GM18517 (cell line): ENCODE results near the gene DST.

Experiments
- ATAC-seq: cut with Tn5 transposase; IDR thresholded peaks from one replicate; pipeline ENCODE4 v1.9.1; 2021; ENCODE audit warnings: mild to moderate bottlenecking, moderate library complexity; ENCODE audit not compliant: unreplicated experiment

Gene DST

DNA sequence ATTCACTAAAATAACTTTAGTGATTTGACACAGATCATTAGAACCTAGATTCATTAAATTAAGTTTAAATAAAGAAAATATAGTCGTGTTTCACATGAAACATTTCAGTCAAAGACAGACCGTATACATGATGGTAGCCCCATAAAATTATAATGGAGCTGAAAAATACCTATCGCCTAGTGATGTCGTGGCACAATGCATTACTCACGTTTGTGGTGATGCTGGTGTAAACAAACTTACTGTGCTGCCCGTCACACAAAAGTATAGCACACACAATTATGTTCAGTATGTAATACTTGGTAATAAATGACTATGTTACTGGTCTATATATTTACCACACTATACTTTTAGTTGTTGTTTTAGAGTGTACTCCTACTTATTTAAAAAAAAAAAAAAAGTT is 17.3 kb downstream of the DST start:
- no peak for ATAC-seq

- no peak for ATAC-seq
Observed at GRCh38 chr6:56624728-56625069, 18.0 kb downstream of the DST start.

DNA sequence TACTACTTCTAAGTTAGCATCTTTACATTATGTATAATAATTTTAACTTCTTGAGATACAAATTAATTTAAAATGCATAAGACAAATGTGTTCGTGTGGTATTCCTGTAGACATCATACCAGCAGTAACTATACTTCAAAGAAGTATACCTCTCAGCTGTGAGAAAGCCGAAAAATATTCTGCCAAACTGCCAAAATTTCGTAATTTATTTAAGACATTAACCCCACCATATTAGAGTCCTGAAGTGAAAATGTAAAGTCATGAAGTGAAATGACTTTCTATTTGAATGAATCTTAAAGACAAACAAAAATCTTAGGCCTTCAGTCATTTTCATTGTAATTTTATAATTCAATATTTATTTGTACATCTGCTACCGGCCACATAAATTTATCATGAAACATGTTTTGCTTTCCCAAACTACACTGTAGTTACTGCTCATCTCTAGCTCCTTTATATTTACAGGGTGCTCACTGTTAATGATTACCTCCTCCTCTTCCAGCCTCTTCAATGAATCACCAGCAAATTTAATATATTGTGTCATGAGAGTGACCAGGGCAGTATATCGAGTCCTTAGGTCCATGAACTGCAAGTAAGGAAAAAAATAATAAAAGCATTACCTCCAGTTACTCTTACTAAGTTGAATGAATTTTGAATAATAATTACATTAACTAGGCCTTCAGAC is 18.5 kb downstream of the DST start:
- ATAC-seq = no peak

GRCh38 chr6:56620229-56620868 is 22.3 kb downstream of the DST start:
- no peak for ATAC-seq

DNA sequence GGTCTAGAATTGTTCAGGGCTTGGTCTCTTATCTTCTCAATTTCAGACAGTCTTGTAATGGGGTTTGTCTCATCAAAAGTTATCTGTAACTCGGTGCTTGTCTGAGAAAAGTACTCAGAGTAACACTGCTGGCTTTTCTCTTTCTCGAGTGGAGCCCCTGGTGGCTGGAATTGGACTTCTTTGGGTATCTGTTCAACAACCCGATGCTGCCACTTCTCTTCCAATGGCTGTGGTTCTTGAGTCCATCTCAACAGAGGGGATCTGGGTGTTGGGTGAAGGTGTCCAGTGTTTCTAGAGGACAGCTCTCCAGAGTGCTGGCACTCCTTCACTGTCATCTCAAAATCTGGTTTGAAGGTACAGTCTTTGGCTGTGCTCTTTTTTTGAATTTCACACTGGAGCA is 24.6 kb downstream of the DST start:
- no peak for ATAC-seq

DNA sequence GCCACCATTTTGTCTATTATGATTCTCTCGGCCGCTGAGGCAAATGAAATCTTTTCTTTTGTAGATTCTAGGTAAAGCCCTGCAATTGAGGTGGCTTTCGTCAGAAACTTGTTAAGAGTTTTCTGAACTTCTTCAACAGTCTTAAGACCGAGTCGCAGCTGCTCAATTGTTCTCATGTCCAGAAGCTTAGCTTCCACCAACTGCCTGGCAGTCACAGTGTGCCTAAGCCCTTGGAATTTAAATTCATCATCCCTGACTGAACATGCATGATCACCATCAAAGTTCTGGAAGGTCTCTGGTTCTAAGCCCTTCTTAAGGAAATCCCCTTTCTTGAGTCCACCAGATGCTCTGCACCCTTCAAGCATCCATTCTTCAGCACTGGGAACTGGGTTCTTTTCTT is 25.7 kb downstream of the DST start:
- no peak for ATAC-seq

DNA sequence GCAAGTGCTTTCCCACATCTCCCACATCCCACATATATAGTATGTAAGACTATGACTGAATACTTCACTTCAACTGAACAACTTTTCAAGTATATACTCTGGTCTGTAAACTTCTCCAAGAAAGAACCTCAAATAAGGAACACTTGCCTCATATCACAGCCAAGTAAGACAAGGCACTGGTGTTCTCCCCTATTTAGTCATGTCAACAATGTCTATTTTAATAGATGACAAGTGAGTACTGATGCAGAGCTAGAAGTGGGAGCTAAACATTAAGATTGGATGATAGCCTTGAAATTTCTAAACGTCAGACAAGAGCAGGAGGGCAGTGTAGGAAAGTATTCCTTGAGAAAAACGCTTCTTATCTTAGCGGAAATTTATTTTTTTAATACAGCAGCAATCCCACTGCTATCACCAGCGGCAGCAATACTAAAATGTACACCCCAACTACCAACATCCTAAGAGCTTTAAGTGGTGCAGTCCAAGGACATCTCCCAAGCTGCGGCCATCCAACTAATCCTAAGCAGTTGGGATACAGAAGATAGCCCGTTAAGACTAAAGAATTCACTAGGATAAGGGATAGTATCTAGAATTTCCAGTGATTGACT is 29.3 kb downstream of the DST start:
- no peak for ATAC-seq

GRCh38 chr6:56608332-56608731 is 34.4 kb downstream of the DST start:
- ATAC-seq = no peak

GRCh38 chr6:56607111-56607752 is 35.5 kb downstream of the DST start:
- ATAC-seq = no peak

DNA sequence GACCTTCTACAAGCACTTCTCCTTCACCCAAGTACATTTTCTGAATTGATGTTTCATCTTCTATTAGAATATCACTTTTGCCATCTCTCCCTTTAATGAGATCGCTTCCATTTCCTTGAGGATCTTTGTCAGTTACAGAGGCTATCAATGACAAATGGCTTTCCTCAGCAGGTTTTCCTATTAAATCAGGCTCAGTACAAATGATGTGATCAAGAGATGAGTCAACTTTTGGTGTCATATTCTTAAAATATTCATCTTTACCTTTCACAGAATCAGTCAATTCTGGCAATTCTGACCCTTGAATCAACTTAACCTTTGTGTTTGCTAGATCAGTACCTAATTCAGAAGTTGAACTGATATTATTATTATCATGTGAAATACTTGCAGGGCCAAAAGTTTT is 37.3 kb downstream of the DST start:
- ATAC-seq = no peak

DNA sequence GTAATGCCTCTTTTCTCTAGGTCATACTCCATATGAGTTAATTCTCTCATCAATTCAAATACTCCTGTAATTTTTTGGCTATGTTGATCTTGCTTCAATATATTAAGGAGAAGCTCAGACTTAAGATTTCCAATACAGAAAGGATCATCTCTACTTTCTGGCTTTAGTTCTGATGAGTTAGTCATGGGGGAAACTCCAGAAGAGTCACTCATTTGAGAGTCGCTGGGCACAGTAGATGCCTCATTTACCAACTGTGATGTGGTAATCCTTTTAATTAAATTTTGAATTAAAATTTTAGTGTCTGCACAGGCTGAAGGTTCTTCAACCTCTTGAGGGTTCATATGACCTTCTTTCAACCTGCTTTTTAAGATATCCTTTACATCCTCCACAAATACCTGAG is 38.5 kb downstream of the DST start:
- ATAC-seq = no peak

- ATAC-seq = no peak
Observed at GRCh38 chr6:56601390-56601789, 41.3 kb downstream of the DST start.

DNA sequence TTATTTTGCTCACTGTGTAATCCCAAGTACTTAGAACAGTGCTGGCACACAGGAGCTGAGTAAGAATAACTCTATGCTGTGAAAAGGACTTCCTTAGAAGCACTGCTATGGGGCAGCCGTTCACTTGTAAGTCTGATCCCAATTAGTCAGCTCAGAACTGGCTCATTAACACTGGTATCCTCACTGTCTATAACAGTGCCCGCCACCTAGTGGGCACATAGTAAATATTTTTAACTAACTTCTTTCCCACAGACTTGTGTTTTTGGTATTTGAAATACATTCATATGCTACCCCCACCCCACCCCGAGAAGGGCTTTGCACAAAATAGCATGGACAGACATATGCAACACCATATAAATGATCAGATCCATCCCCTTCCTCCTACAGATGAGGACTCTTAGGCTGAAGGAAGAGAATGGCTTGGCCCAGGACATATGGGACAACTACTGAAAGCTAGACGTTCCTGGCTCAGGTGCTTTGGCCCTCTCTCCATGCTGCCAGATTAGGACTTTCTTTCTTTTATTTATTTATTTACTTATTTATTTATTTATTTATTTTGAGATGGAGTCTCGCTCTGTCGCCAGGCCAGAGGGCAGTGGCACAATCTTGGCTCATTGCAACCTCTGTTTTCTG is 47.1 kb downstream of the DST start:
- peak; percentile 37 for ATAC-seq

- no peak for ATAC-seq
Observed at GRCh38 chr6:56594699-56595098, 48.0 kb downstream of the DST start.

GRCh38 chr6:56593801-56594318 is 48.8 kb downstream of the DST start:
- peak; percentile 96 for ATAC-seq

DNA sequence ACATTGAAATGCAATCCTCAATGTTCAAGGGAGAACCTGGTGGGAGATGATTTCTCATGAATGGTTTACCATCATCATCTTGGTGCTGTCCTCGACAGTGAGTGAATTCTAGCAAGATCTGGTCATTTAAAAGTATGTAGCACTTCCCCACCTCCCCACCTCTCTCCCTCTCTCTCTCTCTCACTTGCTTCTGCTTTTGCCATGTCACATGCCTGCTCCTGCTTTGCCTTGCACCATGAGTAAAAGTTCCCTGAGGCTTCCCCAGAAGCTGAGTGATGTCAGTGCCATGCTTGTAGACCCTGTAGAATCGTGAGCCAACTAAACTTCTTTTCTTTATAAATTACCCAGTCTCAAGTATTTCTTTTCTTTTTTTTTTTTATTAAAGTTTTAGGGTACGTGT is 60.5 kb downstream of the DST start:
- ATAC-seq = no peak

GRCh38 chr6:56581296-56581925 is 61.3 kb downstream of the DST start:
- ATAC-seq = no peak

DNA sequence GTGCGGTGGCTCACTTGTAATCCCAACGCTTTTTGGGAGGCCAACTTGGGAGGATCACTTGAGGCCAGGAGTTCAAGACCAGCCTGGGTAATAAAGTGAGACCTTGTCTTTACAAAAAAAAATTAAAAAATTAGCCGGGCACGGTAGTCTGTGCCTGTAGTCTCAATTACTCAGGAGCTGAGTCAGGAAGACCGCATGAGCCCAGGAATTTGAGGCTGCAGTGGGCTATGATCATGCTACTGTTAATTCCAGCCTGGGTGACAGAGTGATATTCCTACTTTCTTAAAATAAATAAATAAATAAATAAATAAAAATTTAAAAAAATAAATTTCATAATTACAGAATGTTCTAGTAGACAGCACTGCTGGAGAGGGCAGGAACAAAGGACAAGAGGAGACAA is 62.4 kb downstream of the DST start:
- no peak for ATAC-seq

GRCh38 chr6:56579155-56579851 is 63.4 kb downstream of the DST start:
- ATAC-seq = no peak

- ATAC-seq = no peak
Observed at GRCh38 chr6:56575736-56576135, 67.0 kb downstream of the DST start.
